Non-pigmented ciliary epithelial cell (primary cell): ENCODE results near the gene ZBED4.
"Not testable (repeated sequence)": the region's sequence is repeated elsewhere in the genome, so short reads cannot be mapped to it uniquely, and the experiment has no call there.

Experiments
- DNase-seq: peaks from one replicate; pipeline ENCODE4 v3.0.0-alpha.2; 2010; ENCODE audit warnings: low read depth

Gene ZBED4

GRCh38 chr22:49827271-49827852 lies 26.3 kb upstream of the ZBED4 start:
- DNase-seq, result no peak

GRCh38 chr22:49827853-49828598 lies 25.6 kb upstream of the ZBED4 start, which contains the start of gene BRD1:
TSS of gene BRD1 (minus strand) at chr22:49827873. CDS start at chr22:49824317, 3,556 bp downstream.
- DNase-seq, result no peak

- DNase-seq, result no peak
Observed at GRCh38 chr22:49828599-49828965, 25.1 kb upstream of the ZBED4 start.

GRCh38 chr22:49829044-49829853 lies 24.4 kb upstream of the ZBED4 start:
- DNase-seq, result no peak

DNA sequence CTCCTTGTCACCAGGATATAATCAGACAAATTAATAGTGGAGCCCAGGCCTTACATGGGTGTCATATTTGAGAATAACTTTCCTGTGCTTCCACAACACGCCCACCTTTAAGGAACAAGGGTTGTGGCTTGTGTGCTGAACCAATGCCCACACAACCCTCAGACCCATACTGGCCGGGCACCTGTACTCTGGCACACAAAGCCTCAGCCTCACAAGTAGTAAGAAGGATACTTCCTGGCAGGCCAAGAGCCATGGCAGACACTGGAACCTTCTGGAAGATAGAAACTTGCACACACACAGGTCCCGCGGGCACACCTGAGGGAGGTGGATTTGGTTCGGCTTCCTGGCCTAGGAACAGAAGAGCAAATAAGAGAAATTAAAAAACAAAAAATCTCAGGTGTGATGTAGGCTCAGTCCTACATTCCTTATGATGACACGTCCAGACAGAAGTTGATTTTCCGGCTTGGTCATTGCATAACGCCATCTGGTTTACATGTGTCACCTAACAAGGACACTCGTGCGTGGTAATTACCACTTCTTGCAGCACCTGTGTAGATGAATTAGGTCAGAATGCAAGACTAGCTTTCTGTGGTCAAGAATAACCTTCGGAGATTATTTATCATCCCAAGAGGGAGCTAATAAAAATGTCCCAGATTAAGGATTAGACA lies 20.2 kb upstream of the ZBED4 start:
- no peak for DNase-seq

DNA sequence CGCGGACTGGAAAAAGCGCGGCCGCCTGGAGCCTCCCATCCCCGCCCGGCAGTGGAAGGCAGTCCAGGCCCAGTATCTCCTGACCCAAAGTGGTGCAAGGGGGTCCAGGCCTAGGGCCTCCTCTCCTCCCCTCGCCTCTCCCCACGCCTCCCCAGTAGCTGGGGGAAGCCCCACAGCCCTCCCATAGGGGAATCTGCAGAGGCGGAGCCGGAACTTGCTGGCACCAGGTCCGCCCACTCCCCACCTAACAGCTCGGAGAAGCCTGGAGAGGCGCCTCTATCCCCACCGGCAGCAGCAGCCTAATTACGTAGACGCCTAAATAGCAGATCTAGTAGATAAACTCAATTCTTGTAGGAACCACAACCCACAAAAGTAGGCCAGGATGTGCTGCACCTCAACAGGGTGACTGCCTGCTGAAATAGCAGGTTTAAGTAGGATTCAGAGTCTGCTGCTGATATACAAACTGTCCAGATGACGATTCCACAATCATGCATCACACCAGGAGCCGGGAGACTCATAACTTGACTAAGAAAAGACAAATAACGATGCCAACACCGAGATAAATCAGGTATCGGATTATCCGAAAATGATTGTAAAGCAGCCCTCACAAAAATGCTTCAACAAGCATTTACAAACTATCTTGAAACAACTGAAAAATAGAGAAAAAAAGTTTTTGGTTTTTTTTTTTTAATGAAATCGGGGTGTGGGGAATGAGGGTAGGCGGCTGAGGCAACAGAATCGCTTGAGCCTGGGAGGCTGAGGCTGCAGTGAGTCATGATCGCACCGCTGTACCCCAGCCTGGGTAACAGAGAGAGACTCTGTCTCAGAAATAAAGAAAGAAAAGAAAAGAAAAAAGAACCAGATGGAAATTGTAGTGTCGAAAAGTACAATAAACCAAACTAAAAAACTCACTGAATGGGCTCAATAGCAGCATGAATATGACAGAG lies 14.6 kb upstream of the ZBED4 start:
- DNase-seq, result no peak

DNA sequence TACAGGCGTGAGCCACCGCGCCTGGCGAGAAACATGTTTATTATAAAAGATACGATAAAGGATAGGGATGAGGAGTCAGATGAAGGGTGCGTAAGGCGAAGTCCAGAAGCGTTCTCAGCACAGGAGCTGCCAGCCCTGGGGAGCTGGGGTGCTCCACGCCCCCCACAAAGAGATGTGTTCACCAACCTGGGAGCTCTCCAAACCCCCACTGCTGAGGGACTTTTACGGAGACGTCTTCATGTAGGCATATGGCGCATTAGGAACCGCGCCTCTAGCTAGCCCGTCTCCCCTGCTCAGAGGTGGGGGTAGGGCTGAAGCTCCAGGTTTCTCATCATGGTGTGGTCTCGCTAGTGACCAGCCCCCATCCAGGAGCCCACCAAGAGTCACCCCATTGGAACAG lies 8.4 kb upstream of the ZBED4 start:
- no peak for DNase-seq

DNA sequence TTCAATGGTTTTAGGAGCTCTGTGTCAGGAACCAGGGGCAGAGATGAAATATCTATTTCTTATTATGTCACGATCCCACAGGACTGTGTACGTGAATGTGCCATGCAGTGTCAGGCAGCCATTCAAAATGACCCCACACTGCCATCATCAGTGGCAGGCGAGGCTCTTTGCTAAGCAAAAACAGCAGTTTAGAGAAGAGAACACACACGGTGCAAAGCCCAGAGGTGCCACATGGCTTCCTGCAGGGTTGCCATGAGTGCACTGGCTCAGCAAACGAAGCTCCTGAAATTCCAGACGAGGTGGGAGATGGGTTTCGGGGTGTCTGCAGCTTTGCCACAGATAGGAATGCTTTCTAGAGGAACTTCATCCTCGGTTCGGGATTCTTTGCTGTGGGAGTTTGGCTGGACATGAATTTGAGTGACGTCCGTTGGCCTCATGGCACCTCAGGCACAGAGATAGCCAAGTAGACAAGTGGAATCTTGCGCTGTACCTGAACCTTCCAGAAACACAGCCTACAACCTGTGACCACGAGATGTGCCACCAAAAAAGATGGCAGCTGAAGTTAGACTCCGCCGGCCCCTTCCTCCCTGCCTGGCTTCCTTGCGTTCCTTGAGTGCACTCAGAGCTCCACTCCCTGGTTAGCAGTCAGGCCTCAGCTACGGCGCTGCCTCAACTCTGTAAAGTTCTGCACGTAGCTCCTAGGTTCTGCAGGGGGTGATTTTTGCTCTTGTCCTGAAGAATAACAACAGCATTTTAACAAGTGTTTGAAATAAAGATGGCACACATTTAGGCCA lies 7.8 kb upstream of the ZBED4 start:
- DNase-seq, result no peak

- no peak for DNase-seq
Observed at GRCh38 chr22:49847751-49848689, 5.6 kb upstream of the ZBED4 start.

- no peak for DNase-seq
Observed at GRCh38 chr22:49848690-49849160, 4.9 kb upstream of the ZBED4 start.

DNA sequence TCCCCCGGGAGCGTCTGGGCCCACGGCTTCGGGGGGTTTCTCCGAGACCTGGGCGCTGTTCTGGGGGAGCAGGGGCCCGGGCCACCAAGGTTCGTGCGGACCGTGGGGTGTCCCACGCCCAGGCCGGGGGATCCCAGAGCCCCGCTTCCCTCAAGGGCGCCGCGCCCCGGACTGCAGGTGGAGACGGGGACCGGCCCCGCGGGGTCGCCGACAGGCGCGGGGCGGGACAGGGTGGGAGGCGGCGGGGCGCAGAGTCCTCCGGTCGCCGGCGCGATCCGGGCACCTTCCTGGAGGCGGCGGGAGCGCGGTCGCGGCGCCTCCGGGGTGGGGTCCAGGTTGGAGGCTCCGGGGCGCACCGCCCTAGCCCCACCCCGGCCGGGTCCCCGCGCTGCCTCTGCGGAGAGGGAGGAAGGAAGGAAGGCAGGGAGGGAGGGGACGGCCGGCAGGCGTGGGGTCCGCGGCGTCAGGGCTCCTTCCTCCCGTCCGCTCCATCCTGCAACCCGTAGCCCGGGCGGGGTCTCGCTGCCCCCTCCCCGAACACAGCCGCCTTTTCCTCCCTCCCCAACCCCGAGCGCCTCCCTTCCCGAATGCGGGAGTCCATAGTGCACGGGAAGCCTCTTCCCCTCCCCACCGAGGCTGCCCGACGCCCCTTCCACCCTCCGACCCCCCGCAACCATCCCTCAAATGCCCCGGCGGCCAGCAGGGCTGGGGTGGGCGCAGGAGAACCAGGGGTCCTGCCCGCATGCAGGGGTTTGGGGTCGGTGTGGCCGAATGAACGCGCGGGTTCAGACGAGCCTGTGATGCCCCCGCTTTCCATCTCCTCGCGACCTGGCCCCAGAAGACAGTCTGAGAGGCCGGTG lies 4.3 kb upstream of the ZBED4 start:
- DNase-seq, result no peak

DNA sequence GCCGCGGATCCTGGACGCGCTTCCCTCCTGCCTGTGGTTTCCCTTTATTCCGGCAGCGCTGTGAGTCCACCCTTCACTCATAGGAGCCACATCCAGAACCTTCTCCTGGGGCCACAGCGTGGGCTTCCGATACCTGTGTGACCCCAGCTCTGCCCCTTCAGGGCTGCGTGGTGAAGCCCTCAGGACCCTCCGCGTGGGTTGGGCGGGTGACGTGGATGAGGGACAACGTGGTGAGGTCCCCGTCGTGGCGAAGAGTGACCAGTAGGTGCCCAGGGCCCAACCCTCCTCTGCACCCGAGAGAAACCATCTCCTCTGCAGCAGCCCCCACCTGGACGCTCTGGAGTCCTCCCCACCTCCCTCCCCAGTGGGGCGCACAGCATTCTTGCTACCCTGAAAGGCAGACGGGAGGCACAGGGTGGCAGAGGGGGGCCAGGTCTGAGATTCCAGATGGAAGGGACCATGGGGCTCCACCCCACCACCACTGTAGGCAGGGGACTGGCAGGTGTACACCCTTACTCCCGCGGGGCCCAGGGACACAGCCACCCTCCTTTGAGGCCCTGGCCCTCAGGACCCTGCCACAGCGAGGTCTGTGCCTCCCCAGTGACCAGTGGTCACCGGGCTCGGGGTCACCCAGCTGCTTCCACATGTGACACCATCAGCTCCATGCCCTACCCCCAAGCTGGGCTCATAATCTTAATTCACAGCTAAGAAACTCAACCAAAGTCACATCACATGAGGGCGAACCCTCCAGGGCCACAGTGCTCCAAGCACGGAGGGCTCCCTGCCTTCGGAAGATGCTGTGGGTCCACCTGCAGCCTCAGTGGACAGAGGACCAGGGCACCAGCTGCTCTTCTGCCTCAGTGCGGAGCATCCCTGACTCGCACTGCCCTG lies 3.4 kb upstream of the ZBED4 start:
- no peak for DNase-seq

GRCh38 chr22:49850959-49851802 lies 2.5 kb upstream of the ZBED4 start:
- DNase-seq, result no peak

- not testable (repeated sequence) for DNase-seq
Observed at GRCh38 chr22:49852568-49852897, 1.1 kb upstream of the ZBED4 start.

DNA sequence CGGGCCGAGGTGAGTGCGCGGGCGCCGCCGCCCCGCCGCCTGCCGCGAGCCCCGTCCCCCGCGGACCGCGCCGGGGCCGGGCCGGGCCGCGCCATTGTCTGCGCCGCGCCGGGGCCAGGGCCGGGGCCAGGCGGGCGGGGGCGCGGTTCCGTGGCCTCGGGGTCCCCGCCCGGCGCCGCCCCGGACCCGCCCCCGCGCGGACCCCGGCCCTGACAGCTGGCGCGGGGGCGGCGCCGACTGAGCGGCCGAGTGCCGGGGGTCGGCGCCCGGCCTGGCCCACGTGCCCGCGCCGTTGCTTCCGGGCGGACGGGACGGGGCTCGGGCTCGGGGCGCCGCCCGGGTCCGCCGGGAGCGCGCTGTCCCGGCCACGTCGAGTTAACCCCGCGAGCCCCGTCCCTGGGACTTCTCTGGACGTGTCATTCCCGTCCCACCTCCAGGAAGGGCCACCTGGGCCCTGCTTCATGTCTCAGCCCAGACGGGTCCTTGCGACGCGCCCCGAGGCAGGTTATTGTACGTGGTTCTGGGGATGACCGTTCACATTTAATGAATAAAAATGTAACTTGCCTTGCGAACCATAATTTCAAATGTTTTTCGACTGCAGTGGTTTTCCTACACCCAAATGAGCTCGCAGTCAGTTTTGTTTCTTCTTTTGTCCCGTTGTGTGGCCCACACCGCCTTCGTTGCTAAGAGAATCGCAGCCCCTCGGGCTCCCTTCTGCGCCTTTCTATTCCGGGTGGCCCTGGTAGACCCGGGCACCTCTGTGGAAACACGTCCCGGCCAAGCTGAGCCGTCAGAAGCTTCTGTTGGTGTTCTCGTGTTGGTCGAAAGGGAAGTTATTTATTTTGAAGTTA lies 562 bp downstream of the ZBED4 start:
- no peak for DNase-seq
